Gastrocnemius medialis (tissue), 4 donors: ENCODE data around the gene KIF2A. TPM values are rescaled to one million over a fixed set of nuclear protein-coding genes. Genes with fewer than 3 reads are reported as not detected.

ENCODE experiments used
- ATAC-seq, 2 donors: fragments of 150-250 bp; one replicate each; pipeline ENCODE4 v1.9.1; 2016
- DNase-seq, 2 donors: peaks; one replicate each; pipeline ENCODE4 v3.0.0-alpha.2; 2019
- H3K27ac ChIP-seq, 4 donors: fragments of 200-600 bp; sonication (generic); 1 replicate in 1 of 4; 2 replicates in 3 of 4; pipeline ENCODE4 v1.5.1; 2016 to 2018; ENCODE audit warnings: mild to moderate bottlenecking in 2 of 4, moderate library complexity in 1 of 4
- H3K27me3 ChIP-seq, 3 donors: fragments of 200-600 bp; sonication (generic) in 2 of 3; 1 replicate in 1 of 3; 2 replicates in 2 of 3; pipeline versions ENCODE4 v1.5.1 to v1.6.0; 2016 to 2019; ENCODE audit warnings: mild to moderate bottlenecking in 1 of 3, moderate library complexity in 1 of 3
- H3K36me3 ChIP-seq, 2 donors: fragments of 200-600 bp; sonication (generic) in 1 of 2; one replicate each; pipeline ENCODE4 v1.5.1; 2017 to 2018
- H3K4me1 ChIP-seq, 2 donors: fragments of 200-600 bp; sonication (generic) in 1 of 2; one replicate each; pipeline ENCODE4 v1.5.1; 2016 to 2017; ENCODE audit warnings: mild to moderate bottlenecking in 2 of 2
- H3K4me3 ChIP-seq, 4 donors: fragments of 200-600 bp; sonication (generic) in 3 of 4; 1 replicate in 1 of 4; 2 replicates in 3 of 4; pipeline ENCODE4 v1.5.1; 2016 to 2019; ENCODE audit warnings: mild to moderate bottlenecking in 2 of 4
- H3K9me3 ChIP-seq, 3 donors: fragments of 200-600 bp; sonication (generic) in 2 of 3; 1 replicate in 1 of 3; 2 replicates in 2 of 3; pipeline ENCODE4 v1.5.1; 2016 to 2019
- POLR2A ChIP-seq, 2 donors: fragments of 450-650 bp; IDR thresholded peaks; one replicate each; pipeline ENCODE4 v1.6.1; 2017; ENCODE audit warnings: antibody characterized with exemption in 2 of 2, mild to moderate bottlenecking in 2 of 2, moderate library complexity in 2 of 2
- in situ Hi-C, 4 donors: fragments of 200-750 bp; cut with MboI; loops; one replicate each; pipeline versions ENCODE4 v1.15.0 to v1.8.0; 2017; ENCODE audit warnings: low sequenced_read_pairs in 4 of 4
- intact Hi-C: fragments of 100-400 bp; cut with DNase I; formaldehyde crosslinking; loops from one replicate; pipeline ENCODE4 v1.15.1; 2023; ENCODE audit warnings: low total_unique reads
- total RNA-seq, 4 donors: library from RNA; depleted of rRNA; stranded (reverse); fragments of >200 nt; gene quantifications; one replicate each; pipeline versions ENCODE4 v1.1.0 to v1.2.3, GENCODE V29; 2016
- TF ChIP-seq, protein P1 (sequence below), 5 experiments: fragments of 450-650 bp in 3 of 5; fragments of 200-600 bp in 2 of 5; sonication (generic) in 2 of 5; IDR thresholded peaks in 4 of 5; conservative IDR thresholded peaks in 1 of 5; 1 replicate in 4 of 5; 2 replicates in 1 of 5; pipeline ENCODE4 v1.5.1; 2016 to 2019; ENCODE audit warnings: antibody characterized with exemption in 5 of 5, mild to moderate bottlenecking in 3 of 5, moderate library complexity in 3 of 5

The KIF2A gene
- total RNA-seq, 4 donors from 2014 or later = 7.5 to 14.2 (median 11.8) TPM

DNA sequence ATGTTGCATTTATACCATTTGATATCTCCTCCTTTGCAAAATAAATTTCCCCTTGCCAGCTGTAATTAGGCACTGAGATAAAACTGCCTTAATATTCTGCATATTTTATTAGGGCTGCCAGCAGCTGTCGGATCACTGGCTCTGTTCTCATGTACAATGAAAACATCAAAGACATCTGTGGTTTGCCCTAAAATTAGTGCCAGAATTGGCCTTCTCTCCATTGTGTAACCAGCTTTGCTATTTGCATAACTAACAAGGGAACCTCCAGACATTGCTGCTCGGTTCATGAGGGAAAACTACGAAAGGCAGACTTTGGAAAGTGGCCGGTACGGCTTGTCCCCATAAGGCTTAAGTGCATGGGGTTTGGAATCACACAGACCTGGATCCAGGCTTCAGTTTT lies 45.5 kb upstream of the KIF2A start:
- H3K9me3 ChIP-seq = no peaks in the 10 kb centered on the region
- H3K27me3 ChIP-seq = no peaks in the 10 kb centered on the region
- H3K36me3 ChIP-seq = no peaks in the 10 kb centered on the region
- ATAC-seq (no peak), DNase-seq (no peak)
- TF ChIP-seq POLR2A (IDR thresholded peaks at IDR 0.05) = no peak
- TF ChIP-seq, protein P1, sequence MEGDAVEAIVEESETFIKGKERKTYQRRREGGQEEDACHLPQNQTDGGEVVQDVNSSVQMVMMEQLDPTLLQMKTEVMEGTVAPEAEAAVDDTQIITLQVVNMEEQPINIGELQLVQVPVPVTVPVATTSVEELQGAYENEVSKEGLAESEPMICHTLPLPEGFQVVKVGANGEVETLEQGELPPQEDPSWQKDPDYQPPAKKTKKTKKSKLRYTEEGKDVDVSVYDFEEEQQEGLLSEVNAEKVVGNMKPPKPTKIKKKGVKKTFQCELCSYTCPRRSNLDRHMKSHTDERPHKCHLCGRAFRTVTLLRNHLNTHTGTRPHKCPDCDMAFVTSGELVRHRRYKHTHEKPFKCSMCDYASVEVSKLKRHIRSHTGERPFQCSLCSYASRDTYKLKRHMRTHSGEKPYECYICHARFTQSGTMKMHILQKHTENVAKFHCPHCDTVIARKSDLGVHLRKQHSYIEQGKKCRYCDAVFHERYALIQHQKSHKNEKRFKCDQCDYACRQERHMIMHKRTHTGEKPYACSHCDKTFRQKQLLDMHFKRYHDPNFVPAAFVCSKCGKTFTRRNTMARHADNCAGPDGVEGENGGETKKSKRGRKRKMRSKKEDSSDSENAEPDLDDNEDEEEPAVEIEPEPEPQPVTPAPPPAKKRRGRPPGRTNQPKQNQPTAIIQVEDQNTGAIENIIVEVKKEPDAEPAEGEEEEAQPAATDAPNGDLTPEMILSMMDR (IDR thresholded peaks at IDR 0.05 in 4 of 5, conservative IDR thresholded peaks at IDR 0.05 in 1 of 5) = no peak
- in situ Hi-C loops = no loop called here
- no peak overlapping the region for H3K27ac ChIP-seq
- intact Hi-C loops = no loop called here
- no peak overlapping the region for H3K4me3 ChIP-seq
- H3K4me1 ChIP-seq = no peaks in the 10 kb centered on the region

DNA sequence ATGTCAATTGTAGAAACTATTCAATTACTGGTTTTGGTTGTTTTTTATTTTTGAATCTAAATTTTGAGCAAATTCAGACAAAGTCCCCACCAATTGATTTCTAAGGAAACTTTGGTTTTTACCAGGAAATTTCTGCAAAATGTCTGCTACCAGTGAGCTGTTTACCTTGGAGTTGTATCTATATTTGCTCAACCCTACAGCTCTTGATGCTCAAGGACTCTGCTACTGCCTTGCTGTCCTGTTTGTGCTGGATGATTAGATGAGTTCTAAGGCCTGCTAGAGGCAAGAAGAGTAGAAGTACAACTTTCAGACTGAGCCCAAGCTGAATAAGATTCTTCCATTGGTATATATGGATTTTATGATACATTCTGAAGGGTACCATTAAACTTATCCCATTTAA lies 42.6 kb upstream of the KIF2A start:
- intact Hi-C loops (no loop called here), in situ Hi-C loops (no loop called here)
- DNase-seq (no peak), ATAC-seq (no peak)
- no peak for TF ChIP-seq POLR2A (IDR thresholded peaks at IDR 0.05)
- TF ChIP-seq, protein P1 (IDR thresholded peaks at IDR 0.05 in 4 of 5, conservative IDR thresholded peaks at IDR 0.05 in 1 of 5) = no peak
- H3K9me3 ChIP-seq = no peaks in the 10 kb centered on the region
- H3K4me3 ChIP-seq = no peak overlapping the region
- no peaks in the 10 kb centered on the region for H3K27me3 ChIP-seq
- H3K27ac ChIP-seq = no peak overlapping the region
- no peaks in the 10 kb centered on the region for H3K36me3 ChIP-seq
- H3K4me1 ChIP-seq = no peaks in the 10 kb centered on the region

DNA sequence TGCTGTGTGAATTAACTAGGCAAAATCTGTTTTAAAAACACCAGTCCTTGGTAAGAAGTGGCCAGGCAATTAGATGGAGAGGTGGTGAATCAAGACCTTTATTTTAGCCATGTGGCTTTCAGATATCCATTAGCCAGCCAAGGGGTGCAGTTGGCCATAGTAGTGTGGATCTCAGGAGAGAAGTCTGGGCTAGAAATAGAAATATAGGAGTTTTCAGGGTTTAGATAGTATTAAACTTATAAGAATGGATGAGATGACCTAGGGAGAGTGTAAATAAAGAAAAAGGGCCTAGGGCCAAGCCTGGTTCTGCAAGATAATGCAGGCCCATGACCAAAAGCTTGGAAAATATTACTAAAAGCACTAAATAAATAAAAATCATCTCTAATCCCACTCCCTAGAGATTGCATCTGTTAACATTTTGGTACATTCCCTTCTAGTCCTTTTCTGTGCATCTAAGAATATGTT lies 40.3 kb upstream of the KIF2A start:
- no peak overlapping the region for H3K27ac ChIP-seq
- TF ChIP-seq, protein P1 (IDR thresholded peaks at IDR 0.05 in 4 of 5, conservative IDR thresholded peaks at IDR 0.05 in 1 of 5) = no peak
- no peak for TF ChIP-seq POLR2A (IDR thresholded peaks at IDR 0.05)
- intact Hi-C loops (no loop called here), in situ Hi-C loops (no loop called here)
- no peaks in the 10 kb centered on the region for H3K4me1 ChIP-seq
- ATAC-seq = no peak
- H3K9me3 ChIP-seq = no peaks in the 10 kb centered on the region
- DNase-seq = no peak
- H3K36me3 ChIP-seq = no peaks in the 10 kb centered on the region
- no peak overlapping the region for H3K4me3 ChIP-seq
- H3K27me3 ChIP-seq = no peaks in the 10 kb centered on the region

DNA sequence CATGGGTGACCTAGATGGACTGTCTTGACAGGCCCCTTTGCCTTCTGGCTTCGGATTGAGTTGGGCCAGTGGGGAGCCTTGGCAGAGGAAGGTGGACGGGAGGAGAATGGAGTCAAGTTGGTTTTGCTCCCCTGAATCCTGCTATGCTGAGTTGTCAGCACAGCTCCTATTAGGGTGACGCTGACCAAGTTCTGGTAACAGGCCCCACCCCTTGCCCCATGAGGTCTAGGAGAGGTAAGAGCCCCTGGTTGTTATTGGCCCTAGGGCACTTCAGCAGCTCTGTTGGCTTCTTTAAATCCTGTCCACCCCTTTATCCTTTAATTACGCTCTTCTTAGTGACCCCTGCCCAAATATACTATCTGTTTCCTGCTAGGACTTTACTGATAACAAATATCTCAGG lies 39.4 kb upstream of the KIF2A start:
- ATAC-seq = no peak
- Histone ChIP-seq H3K27ac (no peak overlapping the region), H3K9me3 (no peaks in the 10 kb centered on the region), H3K4me1 (no peaks in the 10 kb centered on the region), H3K27me3 (no peaks in the 10 kb centered on the region), H3K4me3 (no peak overlapping the region), H3K36me3 (no peaks in the 10 kb centered on the region)
- no peak for DNase-seq
- in situ Hi-C loops = no loop called here
- TF ChIP-seq, protein P1 (IDR thresholded peaks at IDR 0.05 in 4 of 5, conservative IDR thresholded peaks at IDR 0.05 in 1 of 5) = no peak
- TF ChIP-seq POLR2A (IDR thresholded peaks at IDR 0.05) = no peak
- intact Hi-C loops = no loop called here

DNA sequence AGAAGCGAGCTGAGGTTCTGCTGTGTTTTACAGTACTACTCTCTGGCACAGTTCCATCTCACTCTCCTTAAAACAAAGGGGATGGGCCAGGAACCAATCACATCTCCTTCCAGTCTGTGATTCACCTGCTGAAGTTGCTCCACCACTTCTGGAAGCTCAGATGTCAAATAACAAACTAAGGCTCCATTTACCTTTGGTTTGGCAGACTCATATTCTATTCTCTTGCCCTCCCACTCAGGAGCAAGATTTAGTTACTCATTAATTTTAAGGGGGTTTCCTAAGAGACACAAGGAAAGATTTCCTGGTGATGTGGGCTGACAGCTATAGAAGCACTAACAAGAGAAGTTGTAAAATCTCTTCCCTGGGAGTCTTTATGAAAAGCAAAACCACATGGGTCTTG lies 37.8 kb upstream of the KIF2A start:
- no peak for TF ChIP-seq POLR2A (IDR thresholded peaks at IDR 0.05)
- ATAC-seq = no peak
- in situ Hi-C loops = no loop called here
- Histone ChIP-seq H3K27me3 (no peaks in the 10 kb centered on the region), H3K4me1 (no peaks in the 10 kb centered on the region), H3K4me3 (no peak overlapping the region), H3K36me3 (no peaks in the 10 kb centered on the region), H3K9me3 (no peaks in the 10 kb centered on the region), H3K27ac (no peak overlapping the region)
- intact Hi-C loops = no loop called here
- DNase-seq = no peak
